ENCODE measurements around the gene C2orf81. TPM values are rescaled to one million over a fixed set of nuclear protein-coding genes. Genes with fewer than 3 reads are reported as not detected.

C2orf81 gene
- total RNA-seq, 1 donor from 2014 or later, result 1.8 TPM

- no peak overlapping the region for H3K27ac Mint-ChIP-seq
These were observed 21.6 kb downstream of the C2orf81 start for GRCh38 chr2:74399785-74400184.

GRCh38 chr2:74396149-74396548 is 25.3 kb downstream of the C2orf81 start:
- no peaks in the 10 kb centered on the region for H3K9me3 ChIP-seq (ENCODE audit: low read depth)
- no peaks in the 10 kb centered on the region for H3K9me3 Mint-ChIP-seq
- H4K20me1 ChIP-seq (ENCODE audit: low read depth), result no peaks in the 10 kb centered on the region
- no peak overlapping the region for H2AFZ ChIP-seq (replicated peaks)
- no peak overlapping the region for H3K4me2 ChIP-seq
- H3K79me2 ChIP-seq (ENCODE audit: low read depth), result peaks cover 4% of the 10 kb centered on the region
- peaks cover 3% of the 10 kb centered on the region for H3F3A ChIP-seq (ENCODE audit: low read depth)
- TF ChIP-seq CTCF (IDR thresholded peaks at IDR 0.05) (no peak), EZH2phosphoT487 (IDR thresholded peaks at IDR 0.05) (no peak), EZH2 (IDR thresholded peaks at IDR 0.05) (no peak)
- no peak overlapping the region for H3K9ac ChIP-seq
- peaks cover 1% of the 10 kb centered on the region for H3K4me1 Mint-ChIP-seq
- H3K4me1 ChIP-seq, result no peaks in the 10 kb centered on the region
- DNase-seq (ENCODE audit: low spot score), result no peak
- no peak overlapping the region for H3K27ac ChIP-seq
- H3K27me3 Mint-ChIP-seq (ENCODE audit: insufficient read depth, low read depth), result peaks cover 5% of the 10 kb centered on the region
- no peaks in the 10 kb centered on the region for H3K36me3 Mint-ChIP-seq
- no peak overlapping the region for H3K4me3 Mint-ChIP-seq
- no peak overlapping the region for H3K27ac Mint-ChIP-seq
- H3K36me3 ChIP-seq, result no peaks in the 10 kb centered on the region
- H3K27me3 ChIP-seq, result no peaks in the 10 kb centered on the region
- no peak overlapping the region for H3K4me3 ChIP-seq

More at GRCh38 chr2:74399785-74400184, 21.6 kb downstream of the C2orf81 start:
- H4K20me1 ChIP-seq (ENCODE audit: low read depth), result no peaks in the 10 kb centered on the region
- H3K79me2 ChIP-seq (ENCODE audit: low read depth), result no peaks in the 10 kb centered on the region
- Mint-ChIP-seq H3K36me3 (no peaks in the 10 kb centered on the region), H3K4me1 (no peaks in the 10 kb centered on the region), H3K27me3 (ENCODE audit: insufficient read depth, low read depth) (peaks cover 8% of the 10 kb centered on the region), H3K4me3 (no peak overlapping the region), H3K9me3 (no peaks in the 10 kb centered on the region)
- no peaks in the 10 kb centered on the region for H3K27me3 ChIP-seq
- peak overlapping the region; percentile 93 for H2AFZ ChIP-seq (replicated peaks)
- no peaks in the 10 kb centered on the region for H3K4me1 ChIP-seq
- H3K27ac ChIP-seq, result no peak overlapping the region
- peak; percentile 45 for DNase-seq (ENCODE audit: low spot score)
- H3K9ac ChIP-seq, result no peak overlapping the region
- H3K9me3 ChIP-seq (ENCODE audit: low read depth), result no peaks in the 10 kb centered on the region
- H3K4me3 ChIP-seq, result no peak overlapping the region
- no peaks in the 10 kb centered on the region for H3K36me3 ChIP-seq
- peak; percentile 67 for TF ChIP-seq CTCF (IDR thresholded peaks at IDR 0.05)
- no peak for TF ChIP-seq EZH2 (IDR thresholded peaks at IDR 0.05)
- H3F3A ChIP-seq (ENCODE audit: low read depth), result no peaks in the 10 kb centered on the region
- no peak overlapping the region for H3K4me2 ChIP-seq

DNA sequence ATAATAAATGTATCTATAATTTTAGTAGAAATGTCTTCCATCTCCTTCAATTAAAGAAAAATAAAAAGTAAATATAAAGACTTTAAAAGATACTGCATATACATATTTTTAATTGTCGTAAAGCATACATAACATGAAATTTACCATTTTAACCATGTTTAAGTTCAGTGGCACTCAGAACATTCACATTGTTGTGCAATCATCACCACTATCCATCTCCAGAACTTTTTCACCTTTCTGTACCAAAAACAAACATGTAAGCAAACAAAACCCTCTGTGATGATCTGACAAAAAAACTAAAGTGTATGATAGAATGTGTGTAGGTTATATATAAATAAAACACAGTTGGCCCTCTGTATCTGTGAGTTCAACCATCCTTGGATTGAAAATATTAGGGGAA is 27.9 kb downstream of the C2orf81 start:
- peaks cover 17% of the 10 kb centered on the region for H3K4me1 ChIP-seq
- no peaks in the 10 kb centered on the region for H3K36me3 ChIP-seq
- H3K4me3 ChIP-seq, result no peak overlapping the region
- Mint-ChIP-seq H3K36me3 (no peaks in the 10 kb centered on the region), H3K27ac (no peak overlapping the region), H3K9me3 (no peaks in the 10 kb centered on the region), H3K4me1 (peaks cover 4% of the 10 kb centered on the region), H3K4me3 (no peak overlapping the region), H3K27me3 (ENCODE audit: insufficient read depth, low read depth) (peaks cover 4% of the 10 kb centered on the region)
- DNase-seq (ENCODE audit: low spot score), result no peak
- H3K4me2 ChIP-seq, result no peak overlapping the region
- peaks cover 25% of the 10 kb centered on the region for H4K20me1 ChIP-seq (ENCODE audit: low read depth)
- H3K27ac ChIP-seq, result no peak overlapping the region
- no peak overlapping the region for H2AFZ ChIP-seq (replicated peaks)
- H3K9me3 ChIP-seq (ENCODE audit: low read depth), result no peaks in the 10 kb centered on the region
- H3K27me3 ChIP-seq, result no peaks in the 10 kb centered on the region
- no peak for TF ChIP-seq CTCF (IDR thresholded peaks at IDR 0.05)
- no peak for TF ChIP-seq EZH2phosphoT487 (IDR thresholded peaks at IDR 0.05)
- TF ChIP-seq EZH2 (IDR thresholded peaks at IDR 0.05), result no peak
- peaks cover 6% of the 10 kb centered on the region for H3F3A ChIP-seq (ENCODE audit: low read depth)
- peaks cover 30% of the 10 kb centered on the region for H3K79me2 ChIP-seq (ENCODE audit: low read depth)
- no peak overlapping the region for H3K9ac ChIP-seq

DNA sequence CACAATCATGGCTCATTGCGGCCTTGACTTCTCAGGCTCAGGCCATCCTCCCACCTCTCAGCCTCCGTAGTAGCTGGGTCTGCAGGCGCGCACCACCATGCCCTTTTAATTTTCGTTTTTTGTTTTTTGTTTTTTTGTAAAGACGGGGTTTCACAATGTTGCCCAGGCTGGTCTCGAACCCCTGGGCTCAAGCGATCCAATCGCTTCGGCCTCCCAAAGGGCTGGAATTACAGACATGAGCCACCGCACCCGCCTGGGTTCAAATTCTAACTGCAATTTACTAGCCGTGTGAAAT is 29.0 kb downstream of the C2orf81 start:
- Histone ChIP-seq H4K20me1 (ENCODE audit: low read depth) (peaks cover 37% of the 10 kb centered on the region), H3K4me2 (peak overlapping the region; percentile 91), H3K36me3 (no peaks in the 10 kb centered on the region), H3K4me3 (no peak overlapping the region), H3K9ac (no peak overlapping the region), H2AFZ (replicated peaks) (peak overlapping the region; percentile 65), H3K79me2 (ENCODE audit: low read depth) (peaks cover 41% of the 10 kb centered on the region), H3F3A (ENCODE audit: low read depth) (peaks cover 6% of the 10 kb centered on the region), H3K27ac (no peak overlapping the region), H3K27me3 (no peaks in the 10 kb centered on the region), H3K9me3 (ENCODE audit: low read depth) (no peaks in the 10 kb centered on the region), H3K4me1 (peaks cover 17% of the 10 kb centered on the region)
- TF ChIP-seq EZH2 (IDR thresholded peaks at IDR 0.05) (no peak), CTCF (IDR thresholded peaks at IDR 0.05) (no peak), EZH2phosphoT487 (IDR thresholded peaks at IDR 0.05) (no peak)
- Mint-ChIP-seq H3K36me3 (no peaks in the 10 kb centered on the region), H3K4me1 (peaks cover 4% of the 10 kb centered on the region), H3K4me3 (no peak overlapping the region), H3K9me3 (no peaks in the 10 kb centered on the region), H3K27me3 (ENCODE audit: insufficient read depth, low read depth) (peaks cover 4% of the 10 kb centered on the region), H3K27ac (peak overlapping the region; percentile 58)
- no peak for DNase-seq (ENCODE audit: low spot score)
